MM.1S (cell line): Measurements from ENCODE around the gene SH2D1A.

ENCODE experiments used
- CTCF ChIP-seq: fragments of 300-600 bp; sonication (generic); IDR thresholded peaks from 2 replicates; pipeline ENCODE4 v1.5.1; 2016; ENCODE audit warnings: antibody characterized with exemption, low read length, mixed read lengths
- EZH2 ChIP-seq: fragments of 300-600 bp; sonication (generic); optimal IDR thresholded peaks from 2 replicates; pipeline ENCODE3; 2017; ENCODE audit warnings: low read depth, mild to moderate bottlenecking, antibody characterized with exemption, low read length, mixed read lengths

- TF ChIP-seq CTCF (no peak), EZH2 (no peak)
Measured at GRCh38 chrX:124373348-124373747, 27.0 kb downstream of the SH2D1A start.
